Inferior parietal cortex (tissue), 1 donor: Measurements from ENCODE around the gene KRTAP2-3.

Experiments
- DNase-seq: peaks from one replicate; pipeline ENCODE4 v3.0.0-alpha.2; 2016; ENCODE audit errors: extremely low spot score

The KRTAP2-3 gene

GRCh38 chr17:41029633-41030245, 30.2 kb downstream of the KRTAP2-3 start, which contains the start of gene KRTAP1-4:
Gene KRTAP1-4, minus strand, starts transcription at chr17:41030195. Its CDS starts 117 bp downstream, at chr17:41030078.
- no peak for DNase-seq

- DNase-seq: no peak
These were observed 33.0 kb downstream of the KRTAP2-3 start, which contains the start of gene KRTAP1-5 for GRCh38 chr17:41026715-41027471. Gene KRTAP1-5, minus strand, starts transcription at chr17:41027208. Its CDS starts 53 bp downstream, at chr17:41027155.

GRCh38 chr17:41024697-41025096, 35.2 kb downstream of the KRTAP2-3 start:
- DNase-seq: no peak

GRCh38 chr17:41020336-41020735, 39.6 kb downstream of the KRTAP2-3 start:
- DNase-seq: no peak

GRCh38 chr17:41019415-41019814, 40.5 kb downstream of the KRTAP2-3 start:
- DNase-seq: no peak

- DNase-seq: no peak
These were observed 41.4 kb downstream of the KRTAP2-3 start for GRCh38 chr17:41018541-41018940.

- no peak for DNase-seq
These were observed 43.2 kb downstream of the KRTAP2-3 start for GRCh38 chr17:41016578-41017215.

- no peak for DNase-seq
These were observed 44.5 kb downstream of the KRTAP2-3 start for GRCh38 chr17:41015454-41015853.

- DNase-seq: no peak
These were observed 46.3 kb downstream of the KRTAP2-3 start for GRCh38 chr17:41013606-41014005.

- no peak for DNase-seq
These were observed 46.7 kb downstream of the KRTAP2-3 start for GRCh38 chr17:41013181-41013580.

GRCh38 chr17:41012326-41013120, 47.4 kb downstream of the KRTAP2-3 start:
- no peak for DNase-seq

GRCh38 chr17:41010441-41010840, 49.5 kb downstream of the KRTAP2-3 start:
- no peak for DNase-seq

GRCh38 chr17:41009936-41010335, 50.0 kb downstream of the KRTAP2-3 start:
- no peak for DNase-seq

GRCh38 chr17:41009301-41009760, 50.6 kb downstream of the KRTAP2-3 start:
- DNase-seq: no peak
